HG02870 (cell line): Measurements from ENCODE around the gene TSSC4.

ENCODE experiments used
- ATAC-seq: cut with Tn5 transposase; IDR thresholded peaks from one replicate; pipeline ENCODE4 v1.9.1; 2021; ENCODE audit warnings: mild to moderate bottlenecking, moderate library complexity; ENCODE audit not compliant: unreplicated experiment

Gene TSSC4

DNA sequence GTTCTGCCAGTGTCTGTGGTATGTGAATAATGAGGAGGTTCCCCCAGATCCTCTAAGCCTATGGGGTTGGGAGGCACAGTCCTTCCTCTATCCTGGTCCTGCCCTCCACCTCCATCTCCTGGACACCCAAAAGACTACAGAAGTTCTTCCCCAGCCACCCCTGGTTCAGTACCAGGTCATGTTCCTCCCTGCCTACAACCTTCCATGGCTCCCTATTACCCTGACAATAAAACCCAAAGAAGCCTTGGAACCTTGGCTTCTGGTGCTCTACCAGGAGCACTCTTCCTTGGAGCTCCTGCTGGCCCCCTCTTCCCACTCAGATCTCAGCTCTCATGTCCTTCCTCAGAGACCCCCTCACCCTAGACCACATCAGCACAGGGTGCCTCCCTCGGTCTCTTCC lies 30.8 kb downstream of the TSSC4 start:
- ATAC-seq: no peak

DNA sequence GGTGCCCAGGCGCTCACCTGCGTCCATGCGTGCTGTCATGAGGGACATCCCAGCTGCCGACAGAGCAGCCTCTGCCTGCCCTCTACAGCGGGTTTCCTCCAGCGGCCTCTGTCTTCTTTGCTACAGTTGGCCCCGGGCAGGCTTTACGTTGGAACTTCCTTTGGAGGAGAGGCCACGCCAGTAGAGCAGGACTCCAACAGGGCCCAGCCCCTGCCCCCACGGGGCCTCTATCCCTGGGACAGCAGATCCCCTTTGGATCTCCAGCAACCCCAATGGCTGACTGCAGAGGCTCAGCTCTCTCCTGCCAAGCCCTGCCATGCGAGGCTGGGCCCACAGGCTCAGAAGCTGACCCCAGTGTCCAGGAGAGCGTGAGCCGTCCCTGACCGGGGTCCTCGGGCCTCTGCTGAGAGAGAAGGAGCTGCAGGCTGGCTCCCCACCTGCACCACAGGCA lies 31.6 kb downstream of the TSSC4 start:
- no peak for ATAC-seq

DNA sequence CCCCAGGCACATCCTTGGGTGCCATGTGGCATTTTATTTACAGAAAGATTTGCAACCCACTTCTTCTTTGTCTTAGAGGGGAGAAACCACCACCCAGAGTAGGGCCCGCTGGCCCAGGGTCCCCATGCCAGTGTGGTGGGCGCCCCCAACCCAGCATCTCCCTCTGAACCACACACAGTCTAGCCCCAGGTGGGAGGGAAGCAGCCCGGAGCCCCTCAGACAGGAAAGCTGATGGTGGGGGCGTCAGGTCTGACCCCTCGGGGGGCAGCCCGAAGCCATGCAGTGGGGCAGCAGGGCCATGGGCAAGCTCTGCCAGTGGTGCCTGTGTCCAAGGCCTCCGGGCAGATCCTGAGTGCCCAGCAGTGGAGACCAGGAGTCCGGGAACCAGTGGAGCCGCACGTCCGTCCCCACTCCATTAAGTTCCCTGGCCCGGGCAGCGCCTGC lies 32.1 kb downstream of the TSSC4 start:
- ATAC-seq: no peak

DNA sequence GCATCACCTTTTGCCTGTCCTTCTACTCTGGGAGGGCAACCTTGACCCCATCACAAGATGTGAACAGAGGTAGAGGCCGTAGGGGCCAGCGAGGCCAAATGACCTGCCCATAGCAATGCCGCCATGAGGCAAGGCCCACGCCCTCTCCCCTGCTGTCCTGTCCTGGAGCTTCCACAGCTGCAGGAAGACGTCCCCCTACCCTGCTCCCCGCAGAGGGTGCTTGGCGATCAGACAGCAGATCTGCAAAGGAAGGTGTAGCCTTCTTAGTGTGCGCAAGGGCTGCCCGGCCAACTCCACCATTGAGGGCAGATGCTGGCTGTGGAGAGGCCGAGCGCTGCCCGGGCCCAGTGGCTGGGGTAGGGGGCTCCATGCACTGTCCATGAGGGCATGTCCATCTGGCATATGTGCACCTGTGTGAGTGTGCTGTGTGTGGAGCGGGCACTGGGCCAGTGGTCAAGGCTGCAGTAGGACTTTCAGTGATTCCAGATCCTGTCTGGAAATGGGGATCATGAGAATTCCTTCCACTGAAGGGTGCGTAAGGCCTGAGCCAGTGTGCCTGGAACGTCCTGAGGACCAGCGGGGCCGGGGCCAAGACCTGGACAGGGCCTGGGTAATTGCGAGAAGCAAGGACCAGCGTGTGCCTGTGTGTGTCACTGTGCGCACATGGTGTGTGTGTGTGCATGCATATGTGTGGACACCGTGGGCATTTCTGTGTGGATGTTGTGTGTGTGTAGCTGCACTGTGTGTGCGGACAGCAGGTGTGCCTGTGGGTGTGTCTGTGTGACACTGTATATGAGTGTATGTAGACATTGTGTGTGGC lies 32.8 kb downstream of the TSSC4 start:
- no peak for ATAC-seq

DNA sequence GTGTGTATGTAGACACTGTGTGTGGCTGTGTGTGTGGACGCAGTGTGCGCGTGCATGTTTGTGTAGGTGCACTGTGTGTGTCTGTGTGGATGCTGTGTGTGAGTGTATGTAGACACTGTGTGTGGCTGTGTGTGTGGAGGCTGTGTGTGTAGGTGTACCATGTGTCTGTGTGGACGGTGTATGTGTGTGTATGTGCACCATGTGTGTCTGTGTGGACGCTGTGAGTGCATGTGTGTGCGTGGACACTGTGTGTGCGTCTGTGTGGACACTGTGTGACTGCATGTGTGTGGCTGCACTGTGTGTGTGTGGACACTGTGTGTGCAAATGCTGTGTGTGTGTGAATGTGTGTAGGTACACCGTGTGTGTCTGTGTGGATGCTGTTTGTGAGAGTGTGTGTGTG lies 33.5 kb downstream of the TSSC4 start:
- no peak for ATAC-seq

DNA sequence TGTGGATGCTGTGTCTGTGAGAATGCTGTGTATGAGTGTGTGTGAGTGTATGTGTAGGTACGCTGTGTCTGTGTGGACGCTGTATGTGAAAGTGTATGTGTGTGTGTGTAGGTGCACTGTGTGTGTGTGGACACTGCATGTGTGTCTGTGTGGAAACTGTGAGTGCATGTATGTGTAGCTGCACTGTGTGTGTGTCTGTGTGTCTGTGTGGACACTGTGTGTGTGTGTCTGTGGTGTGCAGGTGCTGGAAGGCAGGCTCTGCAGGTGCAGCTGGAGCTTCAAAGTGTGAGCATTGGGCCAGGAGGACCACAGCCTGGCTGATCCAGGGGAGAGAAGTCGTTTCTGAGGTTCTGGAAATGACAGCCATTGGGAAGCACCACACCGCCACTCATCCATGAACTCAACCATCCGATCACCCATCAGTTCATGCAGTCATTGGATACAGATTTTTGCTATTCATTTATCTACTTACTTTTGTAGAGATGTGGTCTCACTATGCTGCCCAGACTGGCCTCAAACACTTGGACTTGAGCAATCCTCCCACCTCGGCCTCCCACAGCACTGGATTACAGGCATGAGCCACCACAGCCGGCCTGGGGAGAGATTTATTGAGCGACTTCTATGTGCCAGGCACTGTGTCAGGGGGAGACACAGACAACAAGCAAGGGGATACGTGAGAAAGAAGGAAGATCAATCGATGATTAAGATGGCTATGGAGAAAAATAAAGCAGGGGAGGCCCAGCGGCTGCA lies 34.1 kb downstream of the TSSC4 start:
- no peak for ATAC-seq

DNA sequence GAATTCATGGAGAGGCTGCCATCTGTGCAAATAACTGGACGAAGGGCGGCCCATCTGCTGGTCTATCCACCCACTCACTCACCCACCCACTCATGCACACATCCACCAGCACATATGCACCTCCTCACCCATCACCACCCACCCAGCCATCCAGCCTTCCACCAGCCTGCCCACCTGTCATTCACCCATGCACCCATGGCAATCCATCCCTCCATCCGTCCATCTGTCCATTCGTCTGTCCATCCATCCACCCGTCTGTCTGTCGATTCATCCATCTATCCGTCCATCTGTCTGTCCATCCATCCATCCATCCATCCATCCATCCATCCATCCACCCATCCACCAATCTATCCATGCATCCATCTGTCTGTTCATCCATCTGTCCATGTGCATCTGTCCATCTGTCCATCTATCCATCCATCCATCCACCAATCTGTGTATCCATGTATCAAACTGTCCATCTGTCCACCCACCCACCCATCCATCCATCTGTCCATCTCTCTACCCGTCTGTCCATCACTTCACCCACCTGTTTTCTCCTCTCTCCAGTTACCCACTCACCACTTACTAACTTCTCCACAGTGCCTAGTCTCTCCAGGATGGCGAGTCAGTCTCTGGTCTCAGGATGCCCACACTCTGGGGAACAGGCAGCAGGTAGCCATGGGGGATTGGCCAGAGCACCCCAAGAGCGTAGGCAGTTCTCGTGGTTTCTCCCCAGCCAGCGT lies 34.9 kb downstream of the TSSC4 start:
- no peak for ATAC-seq

DNA sequence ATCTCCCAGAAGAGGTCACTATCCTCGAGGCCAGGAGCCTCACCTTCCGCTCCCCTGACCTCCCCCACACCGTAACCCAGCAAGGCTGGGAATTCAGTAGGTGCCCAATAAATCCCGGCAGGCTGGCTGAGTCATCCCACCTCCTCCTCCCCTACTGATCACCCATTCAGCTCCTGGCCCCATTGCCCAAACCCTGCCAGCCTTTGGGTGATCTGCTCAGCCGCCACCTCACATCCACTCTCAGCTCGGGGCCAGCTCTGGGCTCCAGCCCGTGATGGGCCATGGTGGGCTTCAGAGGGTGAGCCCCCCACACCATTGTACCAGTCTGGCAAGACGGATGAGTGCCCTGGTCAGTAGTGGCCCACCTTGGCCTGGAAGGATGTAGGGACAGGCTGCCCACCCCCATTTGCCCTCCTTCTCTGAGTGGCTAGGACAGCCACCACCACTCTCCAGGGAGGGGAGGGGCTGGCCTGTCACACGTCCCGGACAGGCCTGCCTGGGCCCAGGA lies 35.5 kb downstream of the TSSC4 start:
- ATAC-seq: no peak

DNA sequence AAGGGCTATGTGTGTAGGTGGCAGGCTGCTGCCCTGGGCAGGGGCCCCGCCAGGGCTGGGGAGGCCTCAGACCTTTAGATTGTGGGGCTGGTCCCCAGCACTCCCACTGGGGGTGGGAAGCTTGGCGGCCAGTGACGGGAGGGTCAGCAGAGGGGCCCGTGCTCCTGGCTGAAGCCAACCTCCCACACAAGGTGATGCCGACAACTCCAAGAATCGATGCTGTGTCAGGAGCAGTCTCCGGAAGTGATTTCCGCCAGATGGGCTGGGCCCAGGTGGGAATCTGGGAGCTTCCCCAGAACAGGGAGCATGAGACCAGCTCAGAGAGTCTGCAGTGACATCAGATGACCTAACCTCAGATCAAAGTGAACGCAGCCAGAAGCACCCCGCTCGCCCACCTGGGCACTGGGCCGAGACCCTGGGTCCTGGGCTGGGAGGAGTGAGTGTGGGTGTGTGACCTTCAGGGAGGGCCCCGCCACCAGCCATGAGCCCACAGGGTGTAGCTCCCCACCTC lies 36.0 kb downstream of the TSSC4 start:
- no peak for ATAC-seq

DNA sequence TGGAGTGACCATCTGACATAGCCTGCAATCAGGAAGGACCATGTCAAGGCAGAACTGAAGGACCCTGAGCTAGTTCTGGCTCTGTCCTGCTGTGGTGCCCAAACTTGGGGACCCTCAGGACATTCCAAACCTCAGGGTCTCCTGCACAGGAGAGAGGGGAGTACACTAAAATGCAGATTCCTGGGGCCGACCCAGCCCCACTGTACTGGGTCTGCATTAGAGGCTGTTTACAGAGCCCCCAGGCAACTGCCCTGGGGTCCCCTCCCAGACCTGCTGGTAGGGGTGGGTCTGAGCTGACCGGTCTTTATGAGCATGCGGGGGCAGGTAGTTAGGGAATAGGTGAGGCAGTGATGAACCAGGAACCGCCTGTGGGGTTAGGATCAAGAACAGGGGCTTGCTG lies 37.0 kb downstream of the TSSC4 start:
- ATAC-seq: no peak

DNA sequence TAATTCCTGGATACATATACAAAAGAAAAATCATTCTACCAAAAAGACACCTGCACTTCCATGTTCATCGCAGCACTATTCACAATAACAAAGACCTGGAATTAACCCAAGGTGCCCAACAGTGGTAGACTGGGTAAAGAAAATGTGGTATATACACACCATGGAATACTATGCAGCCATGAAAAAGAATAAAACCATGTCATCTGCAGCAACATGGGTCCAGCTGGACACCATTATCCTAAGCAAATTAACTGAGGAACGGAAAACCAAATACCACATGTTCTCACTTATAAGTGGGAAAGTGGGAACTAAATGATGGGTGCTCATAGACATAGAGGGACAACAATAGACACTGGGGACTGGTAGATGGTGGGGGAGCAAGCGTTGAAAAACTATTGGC lies 39.3 kb downstream of the TSSC4 start:
- ATAC-seq: no peak

DNA sequence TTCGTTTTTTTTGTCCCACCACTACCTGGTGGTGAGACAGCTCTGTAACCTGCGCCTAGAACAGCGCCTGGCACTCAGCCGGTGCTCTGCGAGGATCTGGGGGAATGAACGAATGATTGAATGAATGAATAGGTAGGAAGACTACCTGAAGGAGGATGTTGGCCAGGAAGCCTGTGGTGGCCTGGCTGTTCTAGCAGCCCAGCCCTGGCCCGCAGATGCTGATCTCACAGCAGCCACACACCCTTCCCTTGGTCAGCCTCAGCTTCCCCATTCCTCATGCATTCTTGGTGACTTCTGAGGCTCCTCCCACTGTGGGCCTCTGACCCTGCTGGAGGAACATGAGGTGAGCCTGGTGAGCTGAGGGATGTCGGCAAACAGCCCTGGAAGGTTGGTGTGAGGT lies 40.1 kb downstream of the TSSC4 start:
- no peak for ATAC-seq

DNA sequence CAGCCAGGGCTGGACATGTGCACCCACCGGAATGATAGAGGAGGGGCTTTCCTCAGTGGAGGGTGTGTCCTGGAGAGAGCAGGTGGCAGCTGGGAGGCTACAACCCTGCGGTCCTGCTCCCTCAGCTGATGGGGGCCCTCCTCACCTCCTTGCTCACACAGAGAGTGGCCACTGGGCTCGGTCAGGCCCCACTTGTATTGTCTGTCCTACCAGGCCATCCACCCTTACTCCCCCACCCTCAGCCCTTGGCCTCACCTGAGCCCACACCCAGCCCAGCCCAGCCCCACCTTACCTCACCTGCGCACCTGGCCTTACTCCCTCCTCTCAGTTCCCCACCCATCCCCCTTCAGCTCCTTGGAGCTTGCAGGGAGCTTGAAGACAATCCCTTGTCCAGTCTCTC lies 40.6 kb downstream of the TSSC4 start:
- no peak for ATAC-seq

DNA sequence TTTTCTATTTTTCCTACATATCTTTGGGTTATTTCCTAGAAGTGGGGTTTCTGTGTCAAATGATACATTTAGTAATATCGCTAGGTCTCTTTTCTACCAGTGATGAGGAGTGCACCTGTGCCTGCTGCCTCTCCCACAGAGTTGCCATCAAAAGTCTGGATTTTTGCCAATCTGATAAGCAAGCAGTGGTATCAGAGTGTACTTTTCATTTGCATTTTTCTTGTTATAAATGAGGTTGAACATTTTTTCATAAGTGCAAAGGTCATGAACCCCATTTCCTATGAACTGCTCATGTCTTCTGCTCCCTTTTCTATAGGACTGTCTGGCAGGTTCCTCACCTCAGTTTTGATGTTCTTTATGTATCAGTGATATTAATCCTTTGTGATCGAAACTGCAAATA lies 42.0 kb downstream of the TSSC4 start:
- no peak for ATAC-seq

DNA sequence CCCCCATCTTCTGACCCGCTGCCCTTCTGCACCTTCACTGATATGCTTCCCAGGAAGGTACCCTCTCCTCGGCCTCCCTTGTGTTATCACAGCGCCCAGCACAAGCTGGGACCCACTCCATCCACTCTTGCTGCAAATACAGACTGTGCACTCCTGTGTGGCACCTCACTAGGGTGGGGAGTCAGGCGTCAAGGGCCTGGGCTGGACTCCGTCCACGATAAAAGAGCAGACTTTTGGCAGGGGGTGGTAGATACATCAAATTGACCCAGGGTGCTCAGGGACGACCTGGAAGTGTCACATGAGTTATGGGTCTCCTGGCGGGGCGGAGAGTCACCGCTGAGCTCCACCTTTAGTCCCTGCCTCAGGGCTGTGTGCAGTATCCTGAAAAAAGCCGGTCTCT lies 42.9 kb downstream of the TSSC4 start:
- no peak for ATAC-seq

DNA sequence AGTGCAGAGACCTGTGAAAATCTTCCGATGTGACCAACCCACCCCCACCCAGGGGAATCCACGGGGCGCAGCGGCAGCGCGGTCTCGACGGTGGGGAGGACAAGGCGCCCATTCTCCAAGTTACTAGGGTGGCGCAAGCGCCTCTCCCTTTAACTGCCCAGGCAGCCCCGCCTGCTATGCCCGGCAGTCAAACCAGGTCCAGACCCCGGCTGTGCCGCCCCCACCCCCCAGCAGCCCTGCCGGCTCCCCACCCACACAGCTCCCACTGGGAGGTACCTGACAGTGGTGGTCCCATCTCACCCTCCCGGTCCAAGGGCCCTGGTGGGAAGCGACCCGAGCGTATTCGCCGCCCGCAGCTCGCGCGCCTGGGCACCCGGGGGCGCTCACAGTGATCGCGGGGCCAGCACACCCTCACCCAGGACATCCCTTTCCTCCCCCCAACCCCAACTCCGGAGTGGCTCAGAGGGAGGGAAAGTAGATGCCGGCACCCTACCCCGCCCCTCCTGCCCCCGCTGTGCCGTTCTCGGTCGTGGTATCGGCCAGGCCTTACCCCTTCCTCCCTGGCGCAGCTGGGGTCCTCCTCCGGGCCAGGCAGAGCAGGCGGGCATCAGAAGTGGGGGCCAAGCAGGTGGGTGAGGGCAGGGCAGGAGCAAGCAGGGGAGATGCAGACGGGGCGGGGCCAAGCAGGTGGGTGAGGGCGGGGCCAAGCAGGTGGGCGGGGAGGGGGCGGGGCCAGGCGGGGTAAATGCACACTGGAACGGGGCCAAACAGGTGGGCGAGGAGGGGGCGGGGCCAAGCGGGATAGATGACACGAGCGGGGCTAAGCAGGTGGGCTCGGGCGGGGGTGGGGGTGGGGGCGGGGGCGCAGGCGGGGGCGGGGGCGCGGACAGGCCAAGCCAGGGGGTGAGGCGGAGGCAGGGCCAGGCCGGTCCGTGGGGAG lies 43.6 kb downstream of the TSSC4 start, which contains the start of gene TRPM5:
TRPM5 (minus strand) TSS at position 634 of the 940 bp plus-strand sequence. CDS start 21,478 bp downstream, outside the sequence.
- no peak for ATAC-seq

DNA sequence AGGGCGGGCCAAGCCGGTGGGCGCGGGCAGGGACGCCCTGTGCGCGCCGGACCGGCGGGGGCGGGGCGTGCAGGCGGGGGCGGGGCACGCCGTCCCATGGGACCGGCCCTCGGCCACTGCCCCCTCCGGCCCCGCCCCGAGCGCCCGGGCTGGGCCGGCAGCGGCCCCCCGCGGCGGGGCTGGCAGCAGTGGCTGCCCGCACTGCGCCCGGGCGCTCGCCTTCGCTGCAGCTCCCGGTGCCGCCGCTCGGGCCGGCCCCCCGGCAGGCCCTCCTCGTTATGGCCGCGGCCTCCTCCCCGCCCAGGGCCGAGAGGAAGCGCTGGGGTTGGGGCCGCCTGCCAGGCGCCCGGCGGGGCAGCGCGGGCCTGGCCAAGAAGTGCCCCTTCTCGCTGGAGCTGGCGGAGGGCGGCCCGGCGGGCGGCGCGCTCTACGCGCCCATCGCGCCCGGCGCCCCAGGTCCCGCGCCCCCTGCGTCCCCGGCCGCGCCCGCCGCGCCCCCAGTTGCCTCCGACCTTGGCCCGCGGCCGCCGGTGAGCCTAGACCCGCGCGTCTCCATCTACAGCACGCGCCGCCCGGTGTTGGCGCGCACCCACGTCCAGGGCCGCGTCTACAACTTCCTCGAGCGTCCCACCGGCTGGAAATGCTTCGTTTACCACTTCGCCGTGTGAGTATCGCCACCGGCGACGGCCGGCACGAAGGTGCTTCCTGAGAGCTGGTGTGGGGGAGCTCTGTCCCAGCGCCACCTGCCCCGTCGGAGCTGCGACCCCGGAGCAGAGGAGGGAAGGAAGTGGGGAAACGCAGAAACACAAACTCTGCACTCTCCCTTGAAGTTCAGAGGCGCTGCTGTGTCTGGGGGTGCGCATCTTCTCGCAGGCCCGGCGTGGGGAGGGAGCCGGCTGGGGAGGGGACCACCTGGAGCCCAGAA lies 44.5 kb downstream of the TSSC4 start, which contains the start of gene KCNQ1:
KCNQ1 (plus strand) TSS at position 188 of the 925 bp plus-strand sequence; CDS start at position 279, 91 bp downstream.
- no peak for ATAC-seq

DNA sequence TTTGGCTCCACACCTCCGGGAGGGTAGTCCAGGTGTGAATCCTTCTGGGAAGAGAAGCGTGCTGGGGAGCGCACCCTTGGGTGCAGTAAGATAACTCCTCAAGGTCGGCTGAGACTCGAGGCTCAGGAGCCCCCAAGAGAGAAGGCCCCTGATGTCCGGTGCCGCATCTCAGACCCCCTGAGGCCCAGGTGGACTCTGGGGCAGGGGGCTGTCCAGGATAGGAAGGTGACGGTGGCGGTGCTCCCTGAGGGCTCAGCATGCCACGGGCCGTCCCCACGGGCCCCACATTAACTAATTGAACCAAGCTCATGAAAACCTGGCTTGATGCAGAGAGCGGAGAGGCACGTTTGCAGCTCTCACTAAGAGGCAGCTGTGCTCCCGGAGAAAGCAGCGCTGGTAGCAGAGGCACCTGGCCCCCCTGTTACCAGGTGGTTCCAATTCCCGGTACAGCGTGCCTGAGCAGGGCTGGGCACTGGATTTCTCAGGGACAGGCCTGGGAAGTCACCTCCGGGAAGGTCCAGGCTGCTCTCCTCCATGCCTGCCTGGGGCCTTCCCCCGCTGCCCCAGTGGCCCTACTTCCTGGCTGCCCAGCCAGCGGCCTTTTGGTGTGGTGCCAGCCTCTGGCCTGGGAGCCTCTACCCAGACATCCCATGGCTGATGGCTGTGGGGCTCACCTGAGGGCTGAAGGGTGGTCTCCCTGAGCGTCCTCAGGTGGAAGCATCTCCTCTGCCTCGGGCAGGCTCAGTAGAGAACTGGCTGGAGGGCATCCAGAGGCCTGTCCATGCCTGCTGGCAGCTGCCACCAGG lies 45.4 kb downstream of the TSSC4 start:
- ATAC-seq: no peak
